GM19467 (cell line): ENCODE data around the gene BCKDK.
A peak's percentile ranks its signal among the peaks of the same experiment; 100 is the strongest.

ENCODE experiments used
- ATAC-seq: cut with Tn5 transposase; IDR thresholded peaks from one replicate; pipeline ENCODE4 v1.9.1; 2021; ENCODE audit warnings: mild to moderate bottlenecking, moderate library complexity; ENCODE audit not compliant: unreplicated experiment

Gene BCKDK

GRCh38 chr16:31080035-31080629 lies 28.1 kb upstream of the BCKDK start:
- ATAC-seq, result no peak

DNA sequence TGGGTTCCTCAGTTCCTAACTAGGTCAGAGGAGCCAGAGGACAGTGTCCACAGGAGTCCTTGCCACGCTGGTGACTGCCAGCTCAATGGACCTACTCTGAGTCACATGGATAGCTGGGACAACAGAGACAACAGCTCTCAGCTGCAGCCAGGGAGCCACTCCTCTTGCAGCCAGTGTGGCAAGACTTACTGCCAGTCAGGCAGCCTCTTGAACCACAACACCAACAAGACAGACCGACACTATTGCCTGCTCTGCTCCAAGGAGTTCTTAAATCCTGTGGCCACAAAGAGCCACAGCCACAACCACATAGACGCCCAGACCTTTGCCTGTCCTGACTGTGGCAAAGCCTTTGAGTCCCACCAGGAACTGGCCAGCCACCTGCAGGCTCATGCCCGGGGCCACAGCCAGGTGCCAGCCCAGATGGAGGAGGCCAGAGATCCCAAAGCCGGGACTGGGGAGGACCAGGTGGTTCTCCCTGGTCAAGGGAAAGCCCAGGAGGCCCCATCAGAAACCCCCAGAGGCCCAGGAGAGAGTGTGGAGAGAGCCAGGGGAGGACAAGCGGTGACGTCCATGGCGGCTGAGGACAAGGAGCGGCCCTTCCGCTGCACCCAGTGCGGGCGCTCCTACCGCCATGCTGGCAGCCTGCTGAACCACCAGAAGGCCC lies 27.3 kb upstream of the BCKDK start:
- ATAC-seq, result no peak

- no peak for ATAC-seq
Measured at GRCh38 chr16:31081428-31082351, 26.5 kb upstream of the BCKDK start.

DNA sequence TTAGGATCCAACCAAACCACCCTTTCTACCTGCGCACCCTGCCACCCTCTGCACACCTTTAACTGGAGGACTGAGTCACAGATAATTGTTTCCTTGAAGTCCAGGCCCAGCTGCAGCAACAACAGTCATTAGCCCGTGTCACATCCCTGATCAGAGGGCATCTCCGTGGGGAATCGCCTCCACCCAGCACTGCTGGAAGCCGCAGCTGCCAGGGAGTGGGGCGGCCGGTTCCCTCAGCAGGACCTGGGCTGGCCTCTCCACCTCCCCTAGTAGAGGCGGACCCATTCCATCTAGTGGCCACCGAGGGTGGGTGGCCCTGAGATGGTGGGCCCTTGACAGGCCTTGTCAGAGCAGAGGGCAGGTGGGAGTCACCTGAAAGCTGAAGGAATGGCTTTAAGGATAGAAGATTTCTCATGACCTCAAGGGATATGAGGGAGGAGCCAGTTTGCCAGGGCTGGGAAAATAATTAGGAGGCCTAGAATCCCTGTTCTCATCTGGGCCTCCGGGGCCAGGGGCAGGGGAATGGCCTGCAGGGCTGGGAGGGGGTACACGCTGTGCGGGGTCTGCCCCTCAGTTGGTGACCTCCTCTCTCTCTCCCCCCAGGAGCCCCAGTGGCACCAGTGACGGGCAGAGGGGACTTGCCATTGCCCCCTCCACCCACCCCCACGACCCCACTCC lies 25.7 kb upstream of the BCKDK start:
- ATAC-seq, result no peak

DNA sequence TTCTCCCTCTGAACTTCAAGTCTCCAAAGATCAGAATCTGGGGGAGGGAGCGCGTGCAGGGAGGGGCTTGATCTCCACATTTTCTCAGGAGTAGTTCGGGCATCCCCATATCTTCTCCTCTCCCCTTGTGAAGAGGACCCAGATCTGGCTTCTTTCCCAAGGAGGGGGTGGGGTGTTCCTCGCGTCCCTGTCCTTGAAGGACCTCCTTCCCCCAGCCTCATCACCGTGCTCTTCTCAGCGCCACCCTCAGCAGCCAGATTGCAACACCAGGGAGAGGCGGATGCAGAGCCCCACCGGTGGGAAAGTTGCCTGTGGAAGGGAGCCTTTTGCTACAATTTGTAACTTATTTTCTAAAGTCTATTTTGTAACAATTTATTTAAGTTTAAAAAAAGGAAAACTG lies 25.1 kb upstream of the BCKDK start:
- no peak for ATAC-seq

DNA sequence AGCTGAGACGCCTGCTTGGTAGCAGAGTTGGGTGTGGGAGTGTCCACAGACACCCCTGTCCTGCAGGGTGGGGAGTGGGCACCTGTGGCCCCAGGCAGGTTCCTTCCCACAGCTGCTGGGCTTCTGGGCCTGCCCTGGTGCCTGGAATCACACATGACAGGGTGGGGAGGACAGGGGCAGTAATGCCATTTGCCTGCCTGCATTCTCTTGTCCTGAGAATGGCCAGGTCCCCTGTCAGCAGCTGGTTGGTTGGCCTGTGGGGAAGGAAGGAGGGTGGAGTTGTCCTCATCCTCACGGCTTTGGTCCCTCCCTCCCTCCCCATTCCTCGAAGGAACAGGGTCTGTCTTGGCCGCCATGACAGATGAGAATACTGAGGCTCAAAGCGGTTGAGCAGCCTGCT lies 24.6 kb upstream of the BCKDK start:
- no peak for ATAC-seq

DNA sequence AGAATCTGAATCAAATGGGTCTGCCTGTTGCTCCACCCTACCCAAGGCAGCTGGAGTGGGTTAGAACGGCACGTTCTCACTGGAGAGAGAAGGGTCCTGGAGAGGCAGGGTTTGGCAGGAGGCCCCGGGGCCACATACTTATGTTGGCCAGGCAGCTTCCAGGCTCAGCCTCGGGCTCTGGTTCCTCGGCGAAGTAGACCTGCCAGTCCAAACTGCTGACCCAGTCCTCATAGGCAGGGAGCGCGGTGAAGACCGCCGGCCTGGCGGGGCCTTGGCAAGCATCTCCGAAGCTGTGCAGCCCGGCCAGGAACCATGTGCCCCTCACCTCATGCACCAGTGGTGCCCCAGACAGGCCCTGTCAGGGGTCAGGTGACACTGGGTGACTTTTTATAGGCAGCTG lies 24.2 kb upstream of the BCKDK start:
- ATAC-seq, result no peak

DNA sequence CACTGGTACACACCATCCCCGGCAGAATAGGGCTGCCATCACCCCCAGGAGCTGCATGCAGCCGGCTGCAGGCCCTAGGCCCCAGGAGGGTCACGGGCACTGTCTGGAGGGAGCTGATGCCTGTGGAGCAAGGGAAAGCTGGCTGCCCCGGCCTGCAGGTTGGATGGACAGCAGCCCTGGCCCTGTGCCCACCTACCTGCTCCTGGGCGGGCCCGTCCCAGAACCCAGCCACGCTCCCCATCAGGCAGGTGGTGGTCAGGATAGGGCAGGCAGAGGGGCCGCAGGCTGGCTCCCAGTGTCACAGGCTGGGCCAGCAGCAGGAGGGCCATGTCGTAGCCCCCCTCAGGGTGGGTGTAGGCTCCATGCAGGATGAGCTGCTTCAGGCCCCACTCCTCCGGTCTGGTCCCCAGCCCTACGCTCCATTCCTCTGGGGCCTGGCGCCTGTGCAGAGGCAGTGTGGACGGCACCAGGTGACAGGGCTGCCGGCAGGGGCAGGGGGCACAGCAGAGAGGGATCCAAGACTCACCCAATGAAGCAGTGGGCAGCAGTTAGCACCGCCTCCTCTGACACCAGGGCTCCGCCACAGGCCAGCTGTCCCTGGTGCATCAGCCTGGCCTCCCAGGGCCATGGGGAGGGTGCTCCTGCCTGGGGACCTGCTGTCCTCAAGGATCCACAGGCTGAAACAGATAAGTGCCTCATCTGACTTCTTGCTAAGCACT lies 23.4 kb upstream of the BCKDK start:
- ATAC-seq, result no peak

- no peak for ATAC-seq
Measured at GRCh38 chr16:31085411-31085810, 22.8 kb upstream of the BCKDK start.

DNA sequence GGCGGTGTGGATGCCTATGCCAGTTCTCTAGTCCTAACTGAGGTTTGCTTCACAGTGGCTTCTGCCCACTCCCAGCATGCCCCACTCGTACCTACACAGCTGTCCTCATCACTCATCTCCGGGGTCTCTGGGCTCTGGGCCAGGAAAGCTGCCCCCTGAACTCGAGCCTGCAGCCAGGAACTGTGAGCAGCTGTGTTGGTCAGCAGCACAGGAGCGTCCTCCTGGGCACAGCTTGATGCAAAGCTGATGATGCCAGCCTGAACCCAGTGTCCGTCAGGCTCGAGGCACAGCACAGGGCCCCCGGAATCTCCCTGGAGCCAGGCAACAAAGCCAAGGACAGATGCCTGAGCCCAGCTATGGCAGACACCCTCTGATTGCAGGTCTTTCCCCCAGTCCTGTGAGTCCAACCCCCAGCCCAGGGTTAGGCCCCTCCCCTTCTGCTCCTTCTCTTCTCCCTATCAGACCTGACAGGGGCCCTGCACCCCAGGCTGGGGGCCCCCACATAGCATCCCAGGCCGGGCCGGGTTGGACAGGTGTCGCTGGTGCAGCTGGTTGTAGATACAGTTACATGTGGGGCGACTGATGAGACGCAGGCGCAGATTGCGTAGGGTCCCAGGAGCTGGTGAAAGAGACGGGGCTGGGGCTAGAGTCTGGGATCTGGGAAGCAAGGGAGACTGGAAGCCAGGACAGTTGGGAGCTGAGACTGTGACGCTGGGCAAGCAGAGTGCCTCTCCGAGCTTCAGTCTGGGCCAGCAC lies 22.1 kb upstream of the BCKDK start:
- ATAC-seq, result no peak

- ATAC-seq, result no peak
Measured at GRCh38 chr16:31086629-31086906, 21.6 kb upstream of the BCKDK start.

GRCh38 chr16:31087481-31087880 lies 20.7 kb upstream of the BCKDK start:
- no peak for ATAC-seq

DNA sequence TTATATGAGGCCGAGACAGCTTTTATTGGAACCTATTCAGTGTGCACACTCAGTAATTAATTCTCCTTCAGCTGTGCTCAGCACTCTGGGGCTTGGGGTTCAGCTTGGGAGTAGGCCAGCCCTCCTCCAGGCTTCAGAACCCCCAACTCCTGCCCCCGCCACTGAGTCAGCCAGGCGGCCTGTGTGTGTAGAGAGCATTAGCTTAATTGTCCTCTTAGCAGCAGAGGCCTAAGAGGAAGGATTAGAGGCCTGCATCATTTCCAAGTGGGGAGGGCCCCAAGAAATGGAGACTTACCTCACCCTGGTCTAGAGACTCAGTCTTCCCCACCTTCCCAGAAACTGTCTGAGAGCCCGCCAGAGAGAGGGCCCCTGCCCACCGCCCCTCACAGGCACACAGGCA lies 20.2 kb upstream of the BCKDK start:
- no peak for ATAC-seq

GRCh38 chr16:31088459-31089183 lies 19.6 kb upstream of the BCKDK start, which contains the start of gene PRSS53:
PRSS53 (minus strand) TSS chr16:31088943; CDS start chr16:31088809, 134 bp downstream.
- ATAC-seq, result no peak

DNA sequence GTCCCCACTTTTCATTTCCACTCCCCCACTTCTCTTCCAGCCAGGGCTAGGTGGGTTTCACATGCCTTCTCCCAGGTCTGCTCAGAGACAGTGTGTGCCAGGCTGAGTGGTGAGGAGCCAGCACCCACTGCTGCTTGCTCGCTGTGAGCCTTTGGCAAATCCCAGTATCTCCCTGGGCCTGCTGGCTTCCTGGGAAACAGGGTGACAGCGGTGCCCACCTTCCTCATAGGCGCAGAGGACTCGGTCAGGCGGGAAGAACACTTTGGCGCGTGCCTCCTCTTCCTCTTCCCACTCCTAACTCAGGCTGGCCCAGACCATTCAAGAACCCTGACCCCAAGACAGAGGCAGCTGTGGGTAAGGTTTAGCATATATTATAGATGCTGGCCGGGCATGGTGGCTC lies 19.0 kb upstream of the BCKDK start:
- no peak for ATAC-seq

- ATAC-seq, result no peak
Measured at GRCh38 chr16:31090540-31090939, 17.6 kb upstream of the BCKDK start.

- ATAC-seq, result no peak
Measured at GRCh38 chr16:31092330-31092729, 15.9 kb upstream of the BCKDK start.

- no peak for ATAC-seq
Measured at GRCh38 chr16:31093132-31093703, 15.0 kb upstream of the BCKDK start.

- ATAC-seq, result peak; percentile 9
Measured at GRCh38 chr16:31094088-31094423, 14.1 kb upstream of the BCKDK start.
